GM12864 (cell line): ENCODE results near the gene STUB1.

Experiments used
- DNase-seq: peaks from one replicate; pipeline ENCODE4 v3.0.0-alpha.2; 2011; ENCODE audit warnings: low read depth
- H3K4me3 ChIP-seq: 2 replicates; pipeline ENCODE4 v1.5.1; 2011; ENCODE audit warnings: mild to moderate bottlenecking, low read depth, low read length, control low read depth
- TF ChIP-seq, protein P1 (sequence below): IDR thresholded peaks from 2 replicates; pipeline ENCODE4 v1.5.1; 2011; ENCODE audit warnings: low read depth, mild to moderate bottlenecking, moderate library complexity, low read length, control low read depth, inconsistent platforms; ENCODE audit errors: missing control alignments

Gene STUB1

DNA sequence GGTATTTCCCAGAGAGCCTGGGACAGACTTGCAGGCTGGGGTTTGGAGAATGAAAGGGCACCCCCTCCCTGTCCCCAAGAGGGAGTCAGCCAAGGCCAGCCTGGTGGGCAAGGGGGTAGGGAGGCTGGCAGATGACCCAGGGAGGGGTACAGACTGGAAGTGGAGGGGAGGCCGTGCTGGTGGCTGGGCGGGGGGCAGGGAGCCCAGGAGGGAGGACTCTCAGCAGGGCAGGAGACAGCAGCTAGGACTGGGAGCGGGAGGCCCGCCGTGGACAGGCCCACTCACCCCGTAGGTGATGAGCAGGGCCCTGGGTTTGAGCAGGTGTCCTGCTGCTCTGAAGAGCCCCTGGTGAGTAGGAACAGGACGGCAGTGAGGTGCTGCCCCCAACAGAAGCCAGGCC, 45.2 kb upstream of the STUB1 start:
- TF ChIP-seq, protein P1, sequence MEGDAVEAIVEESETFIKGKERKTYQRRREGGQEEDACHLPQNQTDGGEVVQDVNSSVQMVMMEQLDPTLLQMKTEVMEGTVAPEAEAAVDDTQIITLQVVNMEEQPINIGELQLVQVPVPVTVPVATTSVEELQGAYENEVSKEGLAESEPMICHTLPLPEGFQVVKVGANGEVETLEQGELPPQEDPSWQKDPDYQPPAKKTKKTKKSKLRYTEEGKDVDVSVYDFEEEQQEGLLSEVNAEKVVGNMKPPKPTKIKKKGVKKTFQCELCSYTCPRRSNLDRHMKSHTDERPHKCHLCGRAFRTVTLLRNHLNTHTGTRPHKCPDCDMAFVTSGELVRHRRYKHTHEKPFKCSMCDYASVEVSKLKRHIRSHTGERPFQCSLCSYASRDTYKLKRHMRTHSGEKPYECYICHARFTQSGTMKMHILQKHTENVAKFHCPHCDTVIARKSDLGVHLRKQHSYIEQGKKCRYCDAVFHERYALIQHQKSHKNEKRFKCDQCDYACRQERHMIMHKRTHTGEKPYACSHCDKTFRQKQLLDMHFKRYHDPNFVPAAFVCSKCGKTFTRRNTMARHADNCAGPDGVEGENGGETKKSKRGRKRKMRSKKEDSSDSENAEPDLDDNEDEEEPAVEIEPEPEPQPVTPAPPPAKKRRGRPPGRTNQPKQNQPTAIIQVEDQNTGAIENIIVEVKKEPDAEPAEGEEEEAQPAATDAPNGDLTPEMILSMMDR = no peak
- peak overlapping the region; percentile 92 for H3K4me3 ChIP-seq
- DNase-seq = no peak

DNA sequence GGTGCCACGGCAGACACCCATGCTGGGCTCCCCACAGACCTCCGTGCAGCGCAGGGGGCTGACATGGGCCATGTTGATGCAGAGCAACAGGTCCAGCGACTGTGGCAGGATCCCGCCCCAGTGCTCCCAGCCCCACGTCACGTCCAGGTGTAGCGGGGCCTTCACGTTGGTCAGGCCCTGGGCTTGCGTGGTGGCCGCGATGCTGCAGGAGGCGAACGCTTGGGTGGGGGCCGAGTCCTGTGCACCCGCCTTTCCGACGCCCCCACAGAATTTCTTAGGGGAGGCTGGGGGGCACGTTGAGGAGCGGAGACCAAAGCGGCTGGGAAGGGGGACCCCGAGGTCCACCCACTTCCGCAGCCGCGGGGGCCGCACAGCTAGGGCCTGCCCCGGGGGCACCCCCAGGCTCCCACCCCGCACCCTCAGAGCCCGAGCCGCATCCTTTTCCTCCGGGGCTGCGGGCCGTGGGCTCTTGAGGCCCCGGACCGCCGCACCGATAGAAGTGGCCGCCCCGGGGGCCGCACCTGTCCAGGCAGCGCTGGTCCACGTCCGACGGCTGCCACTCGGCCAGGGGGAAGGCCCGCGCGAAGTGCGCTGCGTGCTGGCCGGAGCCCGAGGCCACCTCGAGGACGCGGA, 44.5 kb upstream of the STUB1 start:
- H3K4me3 ChIP-seq = peak overlapping the region; percentile 92
- DNase-seq = no peak

DNA sequence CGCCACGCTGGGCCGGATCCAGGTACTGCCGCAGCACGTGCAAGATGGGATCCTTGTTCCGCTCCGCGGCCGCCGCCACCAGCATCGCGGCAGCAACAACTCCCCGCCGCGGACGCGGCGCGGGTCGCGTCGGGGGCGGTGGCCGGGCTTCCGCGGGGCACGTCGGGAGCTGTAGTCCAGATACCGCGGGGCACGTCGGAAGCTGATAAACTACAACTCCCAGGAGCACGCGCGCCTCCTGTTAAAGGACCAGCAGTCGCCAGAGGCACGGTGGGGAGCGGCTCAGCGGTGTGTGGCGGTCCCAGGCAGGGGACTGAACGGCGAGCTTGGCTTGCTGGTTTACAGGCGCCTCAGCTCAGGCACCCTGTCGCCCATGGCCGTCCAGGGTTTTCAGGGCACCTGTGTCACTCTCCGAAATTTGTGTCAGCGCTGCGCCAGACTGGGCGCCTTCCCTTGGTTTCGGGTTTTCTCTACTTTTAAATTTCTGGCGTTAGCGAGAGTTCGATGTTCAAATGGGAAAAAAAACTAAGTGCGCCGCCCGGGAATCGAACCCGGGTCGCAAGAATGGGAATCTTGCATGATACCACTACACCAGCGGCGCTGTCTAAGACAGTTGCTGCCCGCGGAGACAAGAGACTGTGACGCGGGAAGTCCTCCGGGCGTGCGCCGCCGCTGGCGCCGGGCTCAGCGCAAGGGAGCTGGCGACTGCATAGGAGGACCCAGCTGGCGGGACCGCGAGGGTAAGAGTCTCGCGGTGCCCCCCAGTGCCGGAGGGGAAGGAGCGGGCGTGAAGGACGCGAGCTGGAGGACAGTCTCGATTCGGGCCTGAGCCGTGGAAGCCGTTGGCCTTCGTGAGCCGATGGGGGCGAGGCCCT, 43.8 kb upstream of the STUB1 start, which contains the start of gene METTL26:
TSS of gene METTL26 (minus strand) at position 100 of the 875 bp plus-strand sequence. CDS start at position 85, 15 bp downstream.
- TF ChIP-seq, protein P1 = no peak
- peak; percentile 87 for DNase-seq
- peak within 1 kb of the TSS; percentile 92 for H3K4me3 ChIP-seq

More for the DNA sequence above, 44.5 kb upstream of the STUB1 start:
- TF ChIP-seq, protein P1 = no peak

DNA sequence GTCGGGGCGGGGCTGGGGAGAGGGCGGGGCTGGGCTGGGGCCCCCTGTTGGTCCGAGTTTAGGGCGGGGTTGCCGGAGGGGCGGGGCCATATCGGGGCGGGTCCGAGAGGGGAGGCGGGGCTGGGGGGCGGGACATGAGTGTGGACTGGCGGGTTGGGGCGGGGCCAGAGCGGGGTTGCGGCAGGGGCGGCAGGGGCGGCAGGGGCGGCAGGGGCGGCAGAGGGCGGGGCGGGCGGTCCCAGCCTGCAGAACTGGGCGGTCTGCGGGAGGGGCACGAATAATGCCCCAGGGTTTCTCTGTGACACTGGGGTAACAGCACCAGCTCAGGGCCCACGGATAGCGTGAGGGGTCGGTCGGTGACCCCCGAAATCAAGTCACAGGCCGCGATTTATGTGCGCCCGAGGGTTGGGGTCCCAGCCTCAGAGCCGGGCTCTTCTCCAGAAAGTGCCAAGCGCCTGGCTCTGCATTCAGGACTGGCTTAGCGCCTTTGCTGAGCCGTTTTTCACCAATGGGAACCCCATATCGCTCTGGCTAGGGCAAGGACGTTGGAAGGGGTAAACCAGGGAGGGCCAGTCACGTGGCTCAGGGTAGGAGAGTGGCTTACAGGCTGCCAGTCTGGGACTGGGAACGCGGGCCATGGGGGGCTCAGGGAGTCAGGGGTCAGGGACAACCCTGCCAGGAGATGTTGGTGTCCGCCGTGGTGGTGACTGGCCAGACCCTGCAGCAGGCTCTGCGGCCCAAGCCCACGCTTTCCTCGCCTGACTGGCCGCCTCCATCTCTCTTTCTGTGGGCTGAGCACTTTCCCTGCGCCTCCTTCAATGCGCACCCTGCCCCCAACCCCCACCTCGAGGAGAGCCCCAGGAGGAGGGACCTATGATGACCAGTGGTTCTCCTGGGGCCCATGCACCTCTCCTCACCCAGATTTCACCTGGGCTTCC, 42.9 kb upstream of the STUB1 start:
- peak overlapping the region; percentile 92 for H3K4me3 ChIP-seq
- TF ChIP-seq, protein P1 = no peak
- DNase-seq = no peak

DNA sequence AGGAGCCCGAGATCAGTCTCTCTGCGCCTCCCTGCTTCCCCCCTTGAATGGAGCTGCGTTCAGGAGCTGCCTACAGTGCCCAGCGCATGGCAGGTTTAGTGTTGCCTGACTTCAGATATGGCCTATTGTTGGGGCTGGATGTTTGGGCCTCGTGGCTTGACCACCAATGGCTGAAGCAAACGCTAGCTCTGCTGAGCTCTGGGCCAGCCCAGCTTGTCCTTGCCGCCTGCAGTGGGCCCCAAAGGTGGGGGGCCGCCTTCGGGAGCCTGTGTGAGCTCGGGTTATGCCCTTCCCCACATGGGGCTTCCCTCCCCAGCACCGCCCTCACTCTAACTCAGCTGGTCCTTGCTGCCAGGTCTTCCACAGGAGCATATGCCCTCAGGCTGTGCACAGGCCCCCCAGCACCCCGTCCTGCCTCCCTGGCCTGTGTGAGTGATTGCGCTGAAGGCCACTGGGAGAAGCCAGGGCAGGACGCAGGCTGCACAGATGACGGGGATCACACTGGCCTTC, 42.1 kb upstream of the STUB1 start:
- DNase-seq = no peak
- TF ChIP-seq, protein P1 = no peak
- H3K4me3 ChIP-seq = no peak overlapping the region

DNA sequence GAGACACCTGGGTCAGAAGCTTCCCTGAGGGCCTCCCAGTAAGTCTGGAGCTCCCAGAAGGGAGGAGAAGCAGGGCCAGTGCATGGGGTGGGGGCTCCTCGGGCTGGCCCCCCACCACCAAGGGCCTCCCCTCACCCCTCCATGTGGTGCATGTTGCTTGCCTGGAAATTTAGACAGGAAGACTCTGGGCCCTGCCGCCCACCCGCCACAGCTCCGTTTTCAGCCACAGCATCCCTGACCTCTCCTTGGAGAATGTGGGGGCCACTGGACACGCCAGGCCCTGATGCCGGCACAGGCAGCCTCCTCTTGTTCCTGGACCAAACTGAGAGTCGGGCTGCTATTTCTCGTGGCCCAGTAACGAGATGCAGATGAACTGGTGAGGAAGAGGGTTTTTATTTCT, 41.4 kb upstream of the STUB1 start:
- DNase-seq = no peak
- TF ChIP-seq, protein P1 = no peak
- no peak overlapping the region for H3K4me3 ChIP-seq
